GM18507 (cell line): ENCODE results near the gene PFDN5.
A peak's percentile ranks its signal among the peaks of the same experiment; 100 is the strongest.
"Not testable (repeated sequence)": the region's sequence is repeated elsewhere in the genome, so short reads cannot be mapped to it uniquely, and the experiment has no call there.

ENCODE experiments used
- DNase-seq: peaks from one replicate; pipeline ENCODE4 v3.0.0; 2011; ENCODE audit warnings: low read depth; ENCODE audit not compliant: insufficient read length; ENCODE audit errors: extremely low spot score
- FAIRE-seq: peaks from 2 replicates; lab custom pipeline; 2011; peaks lifted over from hg19 to GRCh38; lab: Jason Lieb, UNC

PFDN5 gene

GRCh38 chr12:53324779-53325510 is 29.6 kb downstream of the PFDN5 start:
- no peak for FAIRE-seq
- DNase-seq: peak; percentile 85

GRCh38 chr12:53325511-53326061 is 30.2 kb downstream of the PFDN5 start:
- FAIRE-seq (no peak), DNase-seq (no peak)

DNA sequence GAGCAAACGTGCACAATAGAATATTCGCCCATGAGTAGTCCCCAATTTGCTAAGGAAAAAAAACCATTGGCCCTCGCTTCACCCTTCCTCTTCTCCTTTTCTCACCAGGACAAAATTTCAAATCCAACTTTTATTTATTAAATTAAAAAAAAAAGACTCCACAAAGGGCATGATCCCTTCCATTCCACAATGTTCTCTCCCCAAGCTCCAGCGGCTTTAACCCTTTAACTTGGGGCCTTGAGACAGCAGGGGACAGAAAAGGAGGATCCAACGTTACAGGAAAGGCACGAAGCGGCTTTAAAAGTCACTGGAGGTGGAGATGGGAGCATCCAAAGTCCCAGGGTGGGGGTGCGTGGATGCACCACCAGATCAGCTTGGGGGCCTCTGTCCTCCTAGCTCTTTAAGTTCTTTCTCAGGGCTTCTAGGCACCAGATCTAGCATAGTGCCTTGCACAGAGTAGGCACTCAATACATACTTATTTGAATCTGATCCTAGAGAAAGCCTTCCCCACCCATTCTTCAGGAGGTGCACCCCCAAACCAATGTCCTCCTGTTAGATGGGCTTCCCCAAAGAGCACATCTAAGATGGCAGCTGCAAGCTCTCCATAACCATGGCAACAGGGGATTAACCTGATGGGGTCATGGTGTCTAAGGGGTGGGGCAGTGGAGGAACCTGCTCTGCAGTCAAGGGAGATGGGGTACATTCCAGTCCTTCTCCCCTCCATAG is 31.3 kb downstream of the PFDN5 start:
- no peak for DNase-seq
- FAIRE-seq: no peak

GRCh38 chr12:53327435-53328042 is 32.2 kb downstream of the PFDN5 start:
- FAIRE-seq: no peak

GRCh38 chr12:53328043-53328435 is 32.7 kb downstream of the PFDN5 start:
- DNase-seq (no peak), FAIRE-seq (no peak)

More at GRCh38 chr12:53327435-53328042, 32.2 kb downstream of the PFDN5 start:
- DNase-seq: no peak

- FAIRE-seq (no peak), DNase-seq (no peak)
Observed at GRCh38 chr12:53330671-53331070, 35.3 kb downstream of the PFDN5 start.

GRCh38 chr12:53332339-53332738 is 37.0 kb downstream of the PFDN5 start:
- DNase-seq, FAIRE-seq: not testable (repeated sequence)

- FAIRE-seq: no peak
- DNase-seq: no peak
Observed at GRCh38 chr12:53332744-53333143, 37.4 kb downstream of the PFDN5 start.

- no peak for FAIRE-seq
- DNase-seq: no peak
Observed at GRCh38 chr12:53333289-53333688, 37.9 kb downstream of the PFDN5 start.

- DNase-seq (no peak), FAIRE-seq (no peak)
Observed at GRCh38 chr12:53333845-53334244, 38.5 kb downstream of the PFDN5 start.

DNA sequence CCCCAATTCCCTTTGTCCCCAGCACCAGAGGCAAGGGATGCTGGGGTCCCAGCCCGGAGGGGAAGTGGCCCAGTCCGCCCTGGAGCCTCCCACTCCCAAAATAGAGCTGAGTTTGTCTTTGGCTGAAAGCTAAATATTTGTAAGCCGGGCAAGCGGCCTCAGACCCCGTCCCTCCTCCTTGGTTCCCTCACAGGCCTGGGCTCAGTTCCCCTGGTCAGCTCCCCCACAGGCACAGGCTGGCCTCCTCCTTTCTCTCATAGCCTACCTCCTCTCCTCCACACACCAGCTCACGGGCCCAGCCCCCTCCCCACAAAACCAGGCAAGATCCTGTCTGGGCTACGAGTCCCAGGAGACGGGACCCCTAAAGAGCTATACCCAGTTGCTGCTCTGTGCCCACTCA is 39.5 kb downstream of the PFDN5 start:
- FAIRE-seq: no peak
- DNase-seq: no peak

GRCh38 chr12:53336181-53336681 is 40.9 kb downstream of the PFDN5 start, which contains the start of gene SP7:
Gene SP7, minus strand, starts transcription at chr12:53336354. Its CDS starts 708 bp downstream, at chr12:53335646.
- DNase-seq (no peak), FAIRE-seq (no peak)

DNA sequence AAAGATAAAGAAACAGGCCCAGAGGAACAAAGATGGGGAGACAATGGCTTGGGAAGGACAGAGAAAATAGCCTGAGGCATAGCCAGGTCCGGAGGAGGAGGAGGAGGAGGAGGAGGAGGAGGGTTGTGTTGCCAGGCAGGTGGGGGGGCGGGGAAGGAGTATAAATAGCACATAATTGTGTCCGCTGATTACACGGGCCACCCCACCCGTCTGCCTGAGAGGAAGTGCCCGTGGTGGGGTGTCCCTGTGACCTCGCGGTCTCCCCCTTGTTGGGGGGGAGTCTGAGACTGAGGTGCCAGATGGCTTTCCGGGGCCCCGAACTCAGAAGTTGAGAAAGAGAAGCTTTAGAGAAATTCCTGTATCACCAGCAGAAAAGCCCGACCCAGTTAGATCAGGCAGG is 42.7 kb downstream of the PFDN5 start:
- FAIRE-seq (no peak), DNase-seq (no peak)

DNA sequence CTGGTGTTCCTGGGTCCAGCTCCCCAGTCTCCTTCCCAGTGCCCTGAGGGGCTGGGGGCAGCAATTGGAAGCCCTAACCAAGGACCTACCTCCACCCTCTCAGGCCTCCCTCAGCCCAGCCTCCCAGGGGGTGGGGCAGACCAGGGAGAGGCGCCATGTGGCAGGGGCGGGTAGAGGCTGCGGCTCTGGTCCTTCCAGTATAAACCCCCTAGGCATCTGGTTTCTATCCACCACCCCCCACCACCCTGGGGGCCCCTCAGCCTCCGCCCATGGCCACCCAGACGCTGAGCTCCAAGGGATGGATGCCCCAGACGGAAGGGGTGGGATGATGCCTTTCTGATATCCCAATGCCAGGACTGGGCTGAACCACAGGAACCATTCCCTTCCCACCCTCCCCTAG is 43.6 kb downstream of the PFDN5 start:
- FAIRE-seq: no peak
- no peak for DNase-seq

DNA sequence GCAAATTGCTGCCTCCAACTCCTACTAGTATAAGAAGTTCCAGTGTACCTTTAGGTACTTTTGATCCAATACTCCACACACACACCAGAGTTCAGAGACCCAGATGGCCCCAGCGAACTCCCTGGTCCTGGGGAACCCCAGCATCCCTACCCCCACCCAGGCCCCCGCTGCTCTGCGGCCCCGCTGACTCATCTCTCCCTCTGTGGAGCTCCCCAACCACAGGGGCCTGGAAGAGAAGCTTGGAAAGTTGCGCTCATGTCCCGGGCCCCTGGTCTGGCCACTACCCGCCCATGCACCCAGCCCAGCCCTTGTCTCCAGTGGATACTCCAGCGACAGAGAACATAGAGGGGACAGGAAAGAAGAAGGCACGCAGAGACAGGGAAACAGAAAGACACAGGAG is 45.1 kb downstream of the PFDN5 start:
- DNase-seq (no peak), FAIRE-seq (no peak)

- no peak for FAIRE-seq
- DNase-seq: no peak
Observed at GRCh38 chr12:53343449-53343848, 48.1 kb downstream of the PFDN5 start.

DNA sequence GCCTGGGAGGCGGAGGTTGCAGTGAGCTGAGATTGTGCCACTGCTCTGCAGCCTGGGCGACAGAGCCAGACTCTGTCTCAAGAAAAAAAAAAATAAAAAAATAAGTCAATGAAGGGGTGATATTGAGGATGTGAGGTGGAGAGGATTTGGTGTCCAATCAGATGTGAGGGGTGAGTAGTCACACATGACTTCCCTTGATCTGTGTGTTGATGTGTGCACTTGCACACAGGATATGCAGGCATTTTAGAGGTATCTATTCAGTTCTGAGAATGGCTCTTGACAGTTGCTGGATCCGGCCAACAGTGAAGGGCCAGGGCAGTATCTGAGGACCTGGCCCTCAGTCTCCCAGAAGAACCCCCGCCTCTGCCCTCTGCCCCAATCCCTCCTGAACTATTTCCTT is 48.6 kb downstream of the PFDN5 start:
- FAIRE-seq (no peak), DNase-seq (no peak)

- FAIRE-seq (no peak), DNase-seq (no peak)
Observed at GRCh38 chr12:53344487-53344823, 49.1 kb downstream of the PFDN5 start.

DNA sequence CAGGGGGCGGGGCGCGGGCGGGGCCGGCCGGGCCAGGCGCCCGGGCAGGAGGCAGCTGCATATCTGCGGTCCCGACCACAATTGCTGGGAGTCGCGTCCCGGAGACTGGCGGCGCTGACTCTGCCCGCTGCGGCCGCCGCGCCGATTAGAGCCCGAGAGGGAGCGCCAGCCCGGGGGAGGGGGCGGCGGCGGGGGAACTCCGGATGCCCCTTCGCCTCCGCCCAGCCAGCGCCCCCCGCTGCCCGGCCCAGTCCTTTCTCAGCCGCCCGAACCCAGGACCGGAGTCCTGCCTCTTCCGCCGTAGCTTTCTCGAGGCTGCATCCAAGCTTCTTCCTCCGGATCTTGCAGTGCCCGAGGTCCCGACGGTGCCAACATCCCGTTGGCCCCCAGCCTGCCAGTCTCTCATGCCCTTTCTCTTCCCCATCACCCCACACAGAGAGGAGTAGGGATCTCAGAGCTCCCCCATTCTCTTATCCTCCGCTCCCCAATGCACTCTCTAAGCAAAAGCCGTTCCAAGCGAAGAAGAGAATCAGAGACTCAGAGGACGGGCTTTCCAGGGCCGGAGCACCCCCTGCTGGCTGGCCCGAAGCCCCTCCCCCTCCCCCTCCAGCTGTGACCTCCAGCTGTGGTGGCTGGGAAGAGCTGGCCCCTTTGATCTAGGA is 49.6 kb downstream of the PFDN5 start:
- peak; percentile 46 for FAIRE-seq
- peak; percentile 60 for DNase-seq
